DMS53 treated with DMSO at 0.1 percent for 48 hours (cell line): ENCODE data around the gene ZSCAN29.
A peak's percentile ranks its signal among the peaks of the same experiment; 100 is the strongest.
"Not testable (repeated sequence)": the region's sequence is repeated elsewhere in the genome, so short reads cannot be mapped to it uniquely, and the experiment has no call there.

ENCODE experiments used
- DNase-seq: peaks from one replicate; lab custom pipeline; 2025; ENCODE audit not compliant: unreplicated experiment; lab: John Stamatoyannopoulos, UW

Gene ZSCAN29

GRCh38 chr15:43370975-43371974 lies at the start of gene ZSCAN29, which contains the start of gene TUBGCP4:
Gene ZSCAN29, minus strand, starts transcription at chr15:43371043. Its CDS starts 1,130 bp downstream, at chr15:43369913.
Gene TUBGCP4, plus strand, starts transcription at chr15:43371101. Its CDS starts 254 bp downstream, at chr15:43371355.
- DNase-seq = peak; percentile 30

GRCh38 chr15:43420435-43420834 lies 49.6 kb upstream of the ZSCAN29 start:
- DNase-seq = no peak

GRCh38 chr15:43414196-43414595 lies 43.4 kb upstream of the ZSCAN29 start:
- DNase-seq = no peak

- DNase-seq = no peak
These were observed 41.3 kb upstream of the ZSCAN29 start for GRCh38 chr15:43412096-43412495.

- no peak for DNase-seq
These were observed 39.9 kb upstream of the ZSCAN29 start for GRCh38 chr15:43410572-43411214.

GRCh38 chr15:43408789-43409188 lies 37.9 kb upstream of the ZSCAN29 start:
- no peak for DNase-seq

- DNase-seq = no peak
These were observed 36.0 kb upstream of the ZSCAN29 start for GRCh38 chr15:43406808-43407207.

GRCh38 chr15:43406189-43406588 lies 35.3 kb upstream of the ZSCAN29 start:
- no peak for DNase-seq

GRCh38 chr15:43404130-43404529 lies 33.3 kb upstream of the ZSCAN29 start:
- DNase-seq = no peak

- no peak for DNase-seq
These were observed 32.8 kb upstream of the ZSCAN29 start for GRCh38 chr15:43403616-43404015.

GRCh38 chr15:43402255-43402654 lies 31.4 kb upstream of the ZSCAN29 start:
- DNase-seq = no peak

- DNase-seq = not testable (repeated sequence)
These were observed 22.7 kb upstream of the ZSCAN29 start for GRCh38 chr15:43393592-43393991.

GRCh38 chr15:43390723-43391122 lies 19.9 kb upstream of the ZSCAN29 start:
- DNase-seq = no peak

GRCh38 chr15:43383070-43383469 lies 12.2 kb upstream of the ZSCAN29 start:
- no peak for DNase-seq

- DNase-seq = no peak
These were observed 11.5 kb upstream of the ZSCAN29 start for GRCh38 chr15:43382310-43382709.

- no peak for DNase-seq
These were observed 7.8 kb upstream of the ZSCAN29 start for GRCh38 chr15:43378601-43379000.

- peak; percentile 6 for DNase-seq
These were observed 5.3 kb upstream of the ZSCAN29 start for GRCh38 chr15:43376017-43376705.

GRCh38 chr15:43370310-43370974 lies 401 bp downstream of the ZSCAN29 start:
- peak; percentile 7 for DNase-seq

GRCh38 chr15:43361313-43361903 lies 9.4 kb downstream of the ZSCAN29 start:
- DNase-seq = no peak

GRCh38 chr15:43360821-43361220 lies 10.0 kb downstream of the ZSCAN29 start:
- DNase-seq = no peak
